Measurements from ENCODE around the gene CACNB4. TPM values are rescaled to one million over a fixed set of nuclear protein-coding genes. Genes with fewer than 3 reads are reported as not detected.

CACNB4 gene
- polyA plus RNA-seq, 2 of the 4 experiments (the other 2 are of a cell fraction): 0.25 to 0.53 TPM

GRCh38 chr2:151979694-151980093 lies 119.2 kb downstream of the CACNB4 start:
- no peaks in the 10 kb centered on the region for H3K9me3 ChIP-seq
- no peak for DNase-seq (ENCODE audit: low read depth in 1 of 2, low spot score in 1 of 2)
- 68% methylated on average over 3 of the region's 3 CpGs for WGBS (ENCODE audit: missing lambda C conversion rate)
- no peak for TF ChIP-seq FOXS1 (CRISPR knock-in tag; IDR thresholded peaks at IDR 0.05)
- TF ChIP-seq BHLHE40 (IDR thresholded peaks at IDR 0.05; ENCODE audit: low read depth, low read length): no peak
- TF ChIP-seq GATA3 (IDR thresholded peaks at IDR 0.05; ENCODE audit: borderline replicate concordance): no peak
- no peak for TF ChIP-seq SREBF2 (IDR thresholded peaks at IDR 0.05)
- no peak for TF ChIP-seq MAFK (IDR thresholded peaks at IDR 0.05; ENCODE audit: partially characterized antibody)
- TF ChIP-seq JUN (IDR thresholded peaks at IDR 0.05): no peak
- TF ChIP-seq TFCP2L1 (CRISPR knock-in tag; IDR thresholded peaks at IDR 0.05): no peak
- TF ChIP-seq, protein P1, sequence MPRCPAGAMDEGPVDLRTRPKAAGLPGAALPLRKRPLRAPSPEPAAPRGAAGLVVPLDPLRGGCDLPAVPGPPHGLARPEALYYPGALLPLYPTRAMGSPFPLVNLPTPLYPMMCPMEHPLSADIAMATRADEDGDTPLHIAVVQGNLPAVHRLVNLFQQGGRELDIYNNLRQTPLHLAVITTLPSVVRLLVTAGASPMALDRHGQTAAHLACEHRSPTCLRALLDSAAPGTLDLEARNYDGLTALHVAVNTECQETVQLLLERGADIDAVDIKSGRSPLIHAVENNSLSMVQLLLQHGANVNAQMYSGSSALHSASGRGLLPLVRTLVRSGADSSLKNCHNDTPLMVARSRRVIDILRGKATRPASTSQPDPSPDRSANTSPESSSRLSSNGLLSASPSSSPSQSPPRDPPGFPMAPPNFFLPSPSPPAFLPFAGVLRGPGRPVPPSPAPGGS (IDR thresholded peaks at IDR 0.05): no peak
- no peak for TF ChIP-seq POLR2A (IDR thresholded peaks at IDR 0.05; ENCODE audit: low read length)
- TF ChIP-seq HDAC2 (IDR thresholded peaks at IDR 0.05): no peak
- no peak for TF ChIP-seq CBX2 (IDR thresholded peaks at IDR 0.05; ENCODE audit: borderline replicate concordance, low read depth)
- no peak for TF ChIP-seq TP53 (CRISPR knock-in tag; IDR thresholded peaks at IDR 0.05)
- TF ChIP-seq, protein P2, sequence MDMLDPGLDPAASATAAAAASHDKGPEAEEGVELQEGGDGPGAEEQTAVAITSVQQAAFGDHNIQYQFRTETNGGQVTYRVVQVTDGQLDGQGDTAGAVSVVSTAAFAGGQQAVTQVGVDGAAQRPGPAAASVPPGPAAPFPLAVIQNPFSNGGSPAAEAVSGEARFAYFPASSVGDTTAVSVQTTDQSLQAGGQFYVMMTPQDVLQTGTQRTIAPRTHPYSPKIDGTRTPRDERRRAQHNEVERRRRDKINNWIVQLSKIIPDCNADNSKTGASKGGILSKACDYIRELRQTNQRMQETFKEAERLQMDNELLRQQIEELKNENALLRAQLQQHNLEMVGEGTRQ (IDR thresholded peaks at IDR 0.05): no peak
- ChIA-PET CTCF (interaction anchor here (0.9 to 1.6 kb wide), 4 partner anchors 8 to 46 kb away, joined by 3 to 9 read pairs (median 4); no protein-coding TSS in a partner anchor), POLR2A (no interaction called here)
- H3K27ac ChIP-seq: no peak overlapping the region
- no peak for FAIRE-seq
- no peak for ATAC-seq
- no peaks in the 10 kb centered on the region for H3K4me1 ChIP-seq
- no peak overlapping the region for H3K4me2 ChIP-seq
- no peak overlapping the region for H3K4me3 ChIP-seq

GRCh38 chr2:151978709-151979108 lies 120.1 kb downstream of the CACNB4 start:
- WGBS (ENCODE audit: missing lambda C conversion rate): 53% methylated on average over 7 of the region's 7 CpGs
- TF ChIP-seq, protein P3, sequence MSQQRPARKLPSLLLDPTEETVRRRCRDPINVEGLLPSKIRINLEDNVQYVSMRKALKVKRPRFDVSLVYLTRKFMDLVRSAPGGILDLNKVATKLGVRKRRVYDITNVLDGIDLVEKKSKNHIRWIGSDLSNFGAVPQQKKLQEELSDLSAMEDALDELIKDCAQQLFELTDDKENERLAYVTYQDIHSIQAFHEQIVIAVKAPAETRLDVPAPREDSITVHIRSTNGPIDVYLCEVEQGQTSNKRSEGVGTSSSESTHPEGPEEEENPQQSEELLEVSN (IDR thresholded peaks at IDR 0.05; ENCODE audit: borderline replicate concordance, low read depth): no peak
- TF ChIP-seq PHF8 (IDR thresholded peaks at IDR 0.05; ENCODE audit: borderline replicate concordance, low read depth) (no peak), RNF2 (IDR thresholded peaks at IDR 0.05; ENCODE audit: borderline replicate concordance, low read depth) (no peak), HOXB5 (CRISPR knock-in tag; IDR thresholded peaks at IDR 0.05) (no peak), RAD21 (conservative IDR thresholded peaks at IDR 0.05 in 1 of 2, IDR thresholded peaks at IDR 0.05 in 1 of 2) (no peak), CBX8 (IDR thresholded peaks at IDR 0.05) (no peak), NR3C1 (IDR thresholded peaks at IDR 0.05) (no peak), ESRRA (IDR thresholded peaks at IDR 0.05; ENCODE audit: borderline replicate concordance, low read length) (no peak), KDM5A (IDR thresholded peaks at IDR 0.05) (no peak), CHD2 (IDR thresholded peaks at IDR 0.05; ENCODE audit: low read length, partially characterized antibody) (no peak), FOSB (CRISPR knock-in tag; IDR thresholded peaks at IDR 0.05) (no peak), HDAC2 (IDR thresholded peaks at IDR 0.05) (no peak)
- TF ChIP-seq, protein P1 (IDR thresholded peaks at IDR 0.05): no peak
- ChIA-PET POLR2A (no interaction called here), CTCF (no interaction called here)
- no peak for DNase-seq (ENCODE audit: low read depth in 1 of 2, low spot score in 1 of 2)
- Histone ChIP-seq H3K4me1 (no peaks in the 10 kb centered on the region), H3K9me3 (no peaks in the 10 kb centered on the region), H3K4me2 (no peak overlapping the region), H3K4me3 (no peak overlapping the region), H3K27ac (no peak overlapping the region)
- ATAC-seq: no peak
- no peak for FAIRE-seq
